Nephron progenitor cell (in vitro differentiated cells): Measurements from ENCODE around the gene OR11H7.
"Not testable (repeated sequence)": the region's sequence is repeated elsewhere in the genome, so short reads cannot be mapped to it uniquely, and the experiment has no call there.

Experiments
- DNase-seq: peaks from one replicate; pipeline ENCODE4 v3.0.0; 2021
- H3K27ac Mint-ChIP-seq: 2 replicates; pipeline ENCODE4 v1.8.0; 2021; ENCODE audit warnings: mild to moderate bottlenecking, moderate library complexity, mixed read lengths
- H3K27me3 Mint-ChIP-seq: 2 replicates; pipeline ENCODE4 v1.8.0; 2021; ENCODE audit warnings: mild to moderate bottlenecking, low read depth, mixed read lengths; ENCODE audit not compliant: poor library complexity
- H3K36me3 Mint-ChIP-seq: 2 replicates; pipeline ENCODE4 v1.8.0; 2021; ENCODE audit warnings: low read depth, mixed read lengths
- H3K4me1 Mint-ChIP-seq: 2 replicates; pipeline ENCODE4 v1.8.0; 2021; ENCODE audit warnings: mixed read lengths
- H3K4me3 Mint-ChIP-seq: 2 replicates; pipeline ENCODE4 v1.8.0; 2021; ENCODE audit warnings: mild to moderate bottlenecking, moderate library complexity, mixed read lengths
- H3K9me3 Mint-ChIP-seq: 2 replicates; pipeline ENCODE4 v1.8.0; 2021; ENCODE audit warnings: mild to moderate bottlenecking, moderate library complexity, mixed read lengths
- CTCF ChIP-seq: fragments of 200-600 bp; sonication (generic); IDR thresholded peaks from 2 replicates; pipeline ENCODE4 v1.5.0; 2021; ENCODE audit warnings: antibody characterized with exemption

Gene OR11H7

GRCh38 chr14:20191396-20191795 is 37.4 kb upstream of the OR11H7 start:
- TF ChIP-seq CTCF = no peak
- H3K27me3 Mint-ChIP-seq = no peaks in the 10 kb centered on the region
- H3K4me3 Mint-ChIP-seq = no peak overlapping the region
- H3K4me1 Mint-ChIP-seq = no peaks in the 10 kb centered on the region
- H3K27ac Mint-ChIP-seq = no peak overlapping the region
- H3K9me3 Mint-ChIP-seq = peaks cover 81% of the 10 kb centered on the region
- DNase-seq = no peak
- no peaks in the 10 kb centered on the region for H3K36me3 Mint-ChIP-seq

GRCh38 chr14:20194101-20194500 is 34.7 kb upstream of the OR11H7 start:
- H3K9me3 Mint-ChIP-seq = peaks cover 76% of the 10 kb centered on the region
- no peaks in the 10 kb centered on the region for H3K4me1 Mint-ChIP-seq
- no peaks in the 10 kb centered on the region for H3K36me3 Mint-ChIP-seq
- no peak for DNase-seq
- H3K27me3 Mint-ChIP-seq = peaks cover 2% of the 10 kb centered on the region
- no peak overlapping the region for H3K4me3 Mint-ChIP-seq
- TF ChIP-seq CTCF = no peak
- H3K27ac Mint-ChIP-seq = no peak overlapping the region

GRCh38 chr14:20195170-20195569 is 33.6 kb upstream of the OR11H7 start:
- not testable (repeated sequence) for H3K27me3 Mint-ChIP-seq, DNase-seq, H3K4me3 Mint-ChIP-seq, H3K36me3 Mint-ChIP-seq, H3K4me1 Mint-ChIP-seq, H3K27ac Mint-ChIP-seq
- peaks cover 76% of the 10 kb centered on the region for H3K9me3 Mint-ChIP-seq

- Mint-ChIP-seq H3K4me1 (no peaks in the 10 kb centered on the region), H3K4me3 (no peak overlapping the region), H3K36me3 (no peaks in the 10 kb centered on the region), H3K9me3 (peaks cover 76% of the 10 kb centered on the region), H3K27me3 (peaks cover 2% of the 10 kb centered on the region), H3K27ac (no peak overlapping the region)
- no peak for DNase-seq
- TF ChIP-seq CTCF = no peak
These were observed 32.9 kb upstream of the OR11H7 start for GRCh38 chr14:20195911-20196310.

GRCh38 chr14:20197459-20197858 is 31.3 kb upstream of the OR11H7 start:
- Mint-ChIP-seq H3K36me3 (no peaks in the 10 kb centered on the region), H3K9me3 (peaks cover 75% of the 10 kb centered on the region), H3K4me3 (no peak overlapping the region), H3K4me1 (no peaks in the 10 kb centered on the region), H3K27me3 (peaks cover 2% of the 10 kb centered on the region), H3K27ac (no peak overlapping the region)
- DNase-seq = no peak
- no peak for TF ChIP-seq CTCF

GRCh38 chr14:20198991-20199390 is 29.8 kb upstream of the OR11H7 start:
- Mint-ChIP-seq H3K27me3 (peaks cover 2% of the 10 kb centered on the region), H3K36me3 (no peaks in the 10 kb centered on the region), H3K4me1 (no peaks in the 10 kb centered on the region), H3K4me3 (no peak overlapping the region), H3K27ac (no peak overlapping the region), H3K9me3 (peaks cover 78% of the 10 kb centered on the region)
- DNase-seq = no peak
- TF ChIP-seq CTCF = no peak
